Amygdala (tissue), 56 donors: ENCODE measurements around the gene SMAD3.

ENCODE experiments used
- DNase-seq, 56 donors: peaks; one replicate each; lab custom pipeline; 2025; lab: John Stamatoyannopoulos, UW

The SMAD3 gene

GRCh38 chr15:67137319-67137718 is 71.9 kb downstream of the SMAD3 start:
- no peak for DNase-seq

DNA sequence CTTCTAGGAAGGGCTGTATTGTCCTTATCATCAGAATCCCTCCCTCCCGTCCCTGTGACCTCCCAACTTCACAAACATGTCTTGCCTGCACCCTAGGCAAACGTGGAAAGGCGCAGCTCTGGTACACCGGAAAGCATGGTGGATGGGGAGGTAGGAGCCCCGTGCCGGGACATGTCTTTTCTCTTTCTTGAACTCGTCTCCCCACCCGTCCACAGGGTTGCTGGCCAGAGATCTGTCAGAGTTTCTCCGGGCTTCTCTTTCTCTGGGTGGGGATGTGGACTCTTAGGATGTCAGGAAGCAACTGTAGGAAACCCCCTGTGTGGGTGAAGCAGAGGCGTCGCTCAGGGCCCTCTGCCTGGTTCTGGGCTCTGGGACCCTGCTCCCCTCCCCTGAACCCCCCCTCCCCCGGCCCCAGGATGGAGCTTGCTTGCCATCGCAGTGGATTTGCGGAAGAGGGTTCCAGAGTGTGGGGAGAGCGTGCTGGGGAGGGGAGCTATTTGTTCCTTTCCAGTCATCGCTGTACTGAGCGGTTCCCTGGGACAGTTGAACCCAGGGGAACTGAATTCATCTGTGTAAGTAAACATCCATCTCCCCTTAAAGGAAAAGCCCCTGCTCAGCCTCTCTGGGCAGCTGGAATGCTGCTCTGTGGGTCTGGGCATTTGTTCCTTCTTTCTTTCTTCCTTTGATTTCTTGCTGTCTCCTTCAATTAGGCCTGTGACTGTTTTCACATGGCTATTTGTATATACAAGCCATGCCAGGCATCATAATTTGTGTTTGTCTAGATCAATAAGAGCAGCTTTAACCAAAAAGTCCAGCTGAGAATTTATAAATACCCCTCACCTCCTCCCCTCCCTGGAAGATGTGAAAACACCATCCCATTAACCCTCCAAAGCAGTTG is 72.8 kb downstream of the SMAD3 start:
- DNase-seq = no peak

DNA sequence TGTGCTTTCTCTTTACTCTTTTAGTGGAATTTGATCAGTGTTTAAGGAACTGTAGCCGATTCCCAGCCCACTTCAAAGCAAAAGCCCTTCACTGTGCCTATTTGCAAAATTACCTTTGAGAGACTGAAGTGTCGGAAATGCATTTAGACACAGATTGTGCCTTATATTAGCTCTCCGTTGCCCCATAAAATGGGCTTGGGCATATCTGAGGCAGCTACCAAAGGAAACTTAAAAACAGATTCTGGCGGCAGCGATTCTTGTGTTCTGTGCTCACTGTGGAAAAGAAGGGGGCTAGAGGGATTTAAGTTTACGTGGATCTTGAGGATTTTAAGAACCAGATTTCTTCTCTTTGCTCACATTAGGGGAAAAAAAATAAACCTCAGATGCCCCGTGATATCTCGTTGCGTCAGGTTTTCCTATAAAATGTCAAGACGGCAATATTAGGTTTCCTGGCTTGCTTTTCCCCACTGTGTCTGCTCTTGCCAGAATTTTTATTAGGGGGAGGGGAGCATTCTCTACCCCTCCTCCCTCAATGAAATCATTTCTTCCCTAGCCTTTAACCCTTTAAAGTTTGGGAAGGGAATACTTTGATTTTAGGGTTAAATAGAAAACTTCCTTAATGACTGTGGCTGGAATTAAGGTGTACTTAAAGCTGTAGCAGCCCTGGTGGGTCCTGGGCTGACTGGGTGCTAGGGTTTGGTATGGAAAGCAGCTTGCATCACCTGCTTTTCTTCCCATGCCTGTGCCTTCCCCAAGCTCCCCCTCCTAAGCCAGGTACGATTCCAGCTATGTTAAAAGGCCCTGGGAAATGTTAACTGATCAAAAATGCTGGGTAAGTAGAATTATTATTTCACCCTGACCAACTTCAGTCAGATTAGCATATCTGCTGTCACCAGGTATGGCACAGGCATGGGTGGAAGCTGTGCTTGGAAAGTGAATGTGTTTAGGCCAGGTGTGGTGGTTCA is 73.8 kb downstream of the SMAD3 start:
- DNase-seq = no peak

DNA sequence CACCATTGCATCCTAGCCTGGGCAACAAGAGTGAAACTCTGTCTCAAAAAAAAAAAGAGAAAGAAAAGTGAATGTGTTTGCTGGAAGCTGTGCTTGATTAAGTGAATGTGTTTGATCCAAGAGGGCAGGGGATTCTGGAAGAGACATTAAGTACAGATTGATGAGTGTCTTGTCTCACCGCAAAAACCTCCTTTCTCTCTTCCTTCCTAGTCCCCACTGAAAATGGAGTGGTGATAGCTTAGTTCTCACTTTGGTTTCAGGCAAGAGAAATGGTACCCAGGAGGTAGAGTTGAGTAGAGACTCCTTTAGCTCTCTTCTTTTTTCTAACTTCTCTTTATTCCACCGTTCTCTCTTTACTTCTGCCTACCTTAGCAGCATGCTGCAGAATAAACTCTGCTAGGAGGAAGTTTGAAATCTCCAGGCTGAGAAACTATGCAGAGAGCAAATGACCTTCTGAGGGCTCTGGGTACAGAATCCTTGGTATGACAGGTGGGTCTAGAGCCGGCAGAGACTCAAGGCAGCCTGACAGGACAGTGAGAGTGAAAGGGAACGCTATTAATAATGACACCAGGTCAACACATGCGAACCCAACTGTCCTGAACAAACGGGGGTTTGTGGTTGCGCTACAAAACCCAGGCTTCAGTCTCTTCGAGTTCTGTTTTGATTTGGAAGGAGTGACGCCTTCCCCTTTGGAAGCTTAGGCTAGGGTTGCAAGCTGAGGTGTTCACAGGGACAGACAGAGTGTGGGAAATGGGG is 74.9 kb downstream of the SMAD3 start:
- no peak for DNase-seq

GRCh38 chr15:67142092-67142766 is 76.8 kb downstream of the SMAD3 start:
- DNase-seq = no peak

DNA sequence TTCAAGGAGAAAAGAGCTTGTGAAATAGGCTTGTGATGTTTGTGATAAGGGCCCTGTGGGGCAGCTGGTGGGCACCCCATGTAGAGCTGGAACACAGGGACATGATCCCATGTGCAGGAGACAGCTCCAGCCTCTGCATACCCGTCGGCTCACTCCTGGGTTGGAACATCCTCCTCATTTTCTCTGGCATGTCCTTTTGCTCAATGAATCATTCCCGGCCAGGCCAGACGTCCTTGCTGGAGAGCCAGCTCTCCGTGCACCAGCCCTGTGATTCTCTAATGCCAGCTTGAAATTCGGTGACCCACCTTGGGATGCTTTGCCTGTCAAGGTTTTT is 77.3 kb downstream of the SMAD3 start:
- no peak for DNase-seq

DNA sequence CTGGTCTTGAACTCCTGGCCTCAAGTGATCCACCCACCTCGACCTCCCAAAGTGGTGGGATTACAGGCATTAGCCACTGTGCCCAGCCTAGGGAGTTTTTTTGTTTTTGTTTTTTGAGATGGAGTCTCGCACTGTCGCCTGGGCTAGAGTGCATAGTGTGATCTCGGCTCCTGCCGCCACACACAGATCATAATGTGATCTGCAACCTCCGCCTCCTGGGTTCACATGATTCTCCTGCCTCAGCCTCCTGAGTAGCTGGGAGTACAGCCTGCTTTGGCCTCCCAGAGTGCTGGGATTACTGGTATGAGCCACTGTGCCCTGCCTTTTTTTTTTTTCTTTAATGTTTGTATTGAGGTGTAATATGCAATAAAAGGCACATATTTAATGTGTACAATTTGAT is 78.2 kb downstream of the SMAD3 start:
- DNase-seq = no peak

DNA sequence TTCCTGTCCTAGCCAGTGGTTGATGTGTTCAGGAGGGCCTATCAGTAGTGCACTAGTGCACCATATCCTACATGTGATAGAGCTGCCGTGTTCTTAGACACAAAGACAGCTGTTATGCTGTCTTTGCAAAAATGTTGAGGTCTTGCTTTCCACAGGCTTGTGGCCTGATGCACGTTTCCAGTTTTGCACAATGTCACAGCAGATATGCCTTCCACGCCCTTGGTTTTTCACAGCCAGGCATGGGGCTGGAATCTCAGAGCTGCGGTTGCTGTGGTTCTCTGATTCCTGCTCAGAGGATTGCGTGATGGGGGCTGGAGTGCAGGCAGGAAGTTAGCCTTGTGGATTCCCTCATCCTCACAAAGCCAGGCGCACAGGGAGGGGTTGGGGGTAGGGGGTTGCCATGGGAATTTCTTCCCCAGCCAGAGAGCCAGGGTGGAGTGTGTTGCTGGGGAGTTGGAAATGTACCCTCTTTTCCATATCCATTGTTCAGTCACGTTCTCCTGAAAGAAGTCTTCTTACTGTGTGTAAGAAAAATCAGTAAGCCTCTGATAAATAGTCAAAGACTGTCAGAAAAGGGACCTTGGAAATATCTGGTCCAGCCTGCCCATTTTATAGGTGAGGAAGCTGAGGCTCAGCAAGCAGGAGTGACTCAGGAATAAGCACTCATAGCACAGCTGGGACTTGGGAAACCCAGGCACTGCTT is 79.4 kb downstream of the SMAD3 start:
- no peak for DNase-seq

DNA sequence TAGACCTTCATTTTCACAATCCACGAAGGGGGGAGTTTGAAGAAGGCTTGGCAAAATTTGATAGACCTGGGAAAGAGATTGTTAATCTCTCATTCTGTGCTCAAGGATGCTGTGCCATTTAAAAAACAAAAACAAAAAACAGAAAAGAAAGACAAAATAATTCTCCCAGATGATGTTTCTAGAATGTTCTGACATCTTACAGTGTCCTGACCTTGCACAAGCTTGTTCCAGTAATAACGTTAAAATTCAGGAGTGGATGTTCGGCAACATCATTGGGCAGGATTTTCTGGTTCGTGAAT is 79.9 kb downstream of the SMAD3 start:
- no peak for DNase-seq

- no peak for DNase-seq
Observed at GRCh38 chr15:67145710-67146109, 80.3 kb downstream of the SMAD3 start.

DNA sequence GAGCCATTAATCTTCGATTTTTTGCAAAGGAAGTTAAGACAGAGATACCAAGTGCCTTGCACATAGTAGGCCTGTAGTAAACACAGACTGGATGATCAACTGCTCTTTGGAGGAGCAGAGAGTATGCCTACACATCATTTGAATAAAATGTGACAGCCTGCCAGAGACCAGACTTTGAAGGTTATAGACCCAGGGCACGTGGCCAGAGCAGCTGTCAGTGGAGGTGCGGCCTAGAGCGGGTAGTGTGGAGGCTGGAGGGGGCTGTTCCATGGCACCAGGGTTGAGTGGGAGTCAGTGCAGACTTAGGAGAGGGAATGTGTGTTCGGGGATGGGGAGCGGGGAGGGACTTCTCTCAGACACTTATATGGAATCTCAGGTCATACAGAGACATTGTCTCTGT is 80.8 kb downstream of the SMAD3 start:
- DNase-seq = peak in 1 of 56 donors; percentile 20

DNA sequence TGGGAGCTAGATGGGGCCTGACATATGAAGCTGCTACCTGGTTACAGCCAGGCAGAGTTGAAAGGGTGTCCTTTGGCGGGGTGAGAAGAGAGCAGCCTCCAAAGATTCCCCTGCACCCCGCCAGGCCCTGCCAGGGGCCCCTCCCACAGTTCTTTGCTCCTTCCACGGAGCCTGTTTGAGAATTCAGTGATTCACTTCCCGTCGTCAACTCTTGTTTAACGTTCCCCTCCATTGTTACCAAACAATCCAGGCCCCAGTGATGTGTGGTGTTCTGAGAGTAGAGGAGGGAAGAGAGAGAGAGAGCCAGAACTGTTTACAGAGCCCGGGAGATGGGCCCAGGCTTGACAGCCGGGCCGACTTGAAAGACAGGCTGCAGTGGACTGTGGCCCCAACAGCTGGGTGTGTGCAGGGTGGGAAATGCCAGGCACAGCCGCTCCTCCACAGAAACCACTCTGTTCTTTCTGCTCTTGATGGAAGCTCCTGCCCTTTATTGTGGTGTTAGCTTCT is 81.5 kb downstream of the SMAD3 start:
- no peak for DNase-seq

DNA sequence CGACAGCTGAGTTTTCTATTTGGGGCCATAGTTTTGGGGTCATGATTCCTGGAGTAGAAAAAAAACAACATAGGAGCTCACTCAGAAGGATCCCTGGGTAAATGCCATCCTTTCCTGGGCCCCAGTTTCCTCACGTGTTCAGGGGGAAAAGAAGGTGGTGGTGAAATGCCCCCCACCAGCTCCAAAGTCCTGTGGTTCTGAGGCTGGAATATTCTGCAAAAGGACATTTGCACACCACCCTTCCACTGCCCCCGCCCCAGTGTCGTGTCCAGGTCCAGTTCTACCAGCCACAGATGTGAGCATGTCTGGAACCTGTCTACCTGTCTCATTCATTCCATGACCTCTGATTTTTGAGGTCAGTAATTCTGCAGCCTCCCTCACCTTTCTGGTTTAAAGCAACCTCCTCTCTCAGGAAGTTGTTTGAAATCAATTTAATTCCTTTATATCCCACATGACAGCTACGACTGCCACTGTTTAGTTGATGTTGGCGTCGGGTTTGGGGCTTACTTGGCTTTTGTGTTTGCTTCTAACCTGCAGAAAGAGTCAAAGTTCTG is 82.1 kb downstream of the SMAD3 start:
- no peak for DNase-seq

DNA sequence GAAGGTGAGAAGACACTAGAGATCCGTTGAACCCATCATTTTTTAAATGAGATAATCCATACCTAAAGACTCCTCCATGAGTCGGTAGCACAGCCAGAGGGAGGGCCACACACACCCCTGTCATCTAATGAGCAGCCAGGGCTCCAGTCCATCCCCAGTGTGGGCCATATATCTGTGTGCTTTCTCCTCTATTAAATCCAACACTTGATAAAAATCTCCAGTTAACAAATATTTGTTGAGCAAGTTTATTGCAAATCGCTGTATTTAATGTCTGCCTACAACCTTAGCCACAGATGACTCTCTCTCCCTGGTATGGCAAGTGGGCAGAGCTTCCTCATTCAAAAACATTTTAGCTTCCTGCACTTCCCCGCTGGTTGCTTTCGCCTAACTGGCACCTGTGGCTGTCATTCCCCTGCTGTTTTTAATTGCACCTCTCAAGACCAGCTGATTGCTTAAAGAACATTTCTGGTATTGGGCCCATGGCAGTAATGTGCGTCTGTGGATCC is 82.8 kb downstream of the SMAD3 start:
- no peak for DNase-seq

GRCh38 chr15:67149068-67149772 is 83.8 kb downstream of the SMAD3 start:
- DNase-seq = no peak

DNA sequence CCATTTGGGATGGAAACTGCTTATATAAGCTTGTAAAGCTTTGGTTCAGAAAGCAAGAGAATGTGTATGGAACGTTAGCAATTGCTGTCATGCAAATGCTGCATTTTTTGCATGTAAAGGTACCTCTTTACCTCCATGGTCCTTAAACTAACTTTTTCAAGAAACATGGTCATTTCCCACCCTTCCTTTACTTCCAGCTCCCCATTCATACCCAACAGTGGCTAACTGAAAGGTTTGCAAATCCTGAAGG is 84.3 kb downstream of the SMAD3 start:
- no peak for DNase-seq

DNA sequence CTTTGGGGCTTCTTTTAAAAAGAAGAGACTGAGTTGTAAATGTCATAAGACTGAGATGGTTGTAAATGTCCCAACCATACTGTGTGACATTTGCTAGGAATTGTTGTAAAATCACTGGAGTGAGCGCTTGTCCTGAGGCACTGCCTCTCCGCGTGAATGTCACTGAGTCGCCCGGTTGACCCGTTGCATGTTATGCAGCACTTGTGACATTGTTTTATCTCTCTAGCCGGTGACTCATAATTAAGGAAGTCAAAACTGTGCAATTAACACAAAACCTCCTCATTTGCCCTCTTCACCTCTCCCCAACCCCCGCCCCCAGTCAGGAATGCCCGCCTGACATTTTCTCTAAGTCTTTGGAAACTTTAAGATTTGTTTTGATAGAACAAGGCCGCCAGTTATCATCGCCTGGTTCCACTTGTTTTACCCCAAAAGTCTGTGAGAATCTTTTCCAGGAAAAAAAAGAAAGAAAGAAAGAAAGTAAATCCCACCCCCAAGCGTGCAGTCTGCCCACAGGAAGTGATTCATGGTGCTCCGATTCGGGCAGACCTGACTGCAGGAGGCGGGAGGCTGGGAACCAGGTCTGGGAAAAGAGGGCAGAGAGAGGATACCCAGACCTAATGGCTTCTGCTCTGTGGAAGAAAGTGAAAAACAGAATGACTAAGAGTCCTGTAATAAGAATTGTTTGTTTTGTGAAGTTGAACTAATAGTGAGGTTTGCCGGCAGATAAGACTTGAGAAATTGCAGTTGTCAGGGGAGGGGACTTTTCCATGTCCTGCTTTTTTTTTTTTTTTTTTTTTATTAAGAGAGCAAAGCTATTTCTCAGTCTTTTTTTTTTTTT is 84.8 kb downstream of the SMAD3 start:
- no peak for DNase-seq

GRCh38 chr15:67152429-67152828 is 87.0 kb downstream of the SMAD3 start:
- DNase-seq = no peak
